ENCODE results near the gene MUC5B. TPM values are rescaled to one million over a fixed set of nuclear protein-coding genes. Genes with fewer than 3 reads are reported as not detected.

Gene MUC5B
- total RNA-seq, 1 donor from 2014 or later = not detected

DNA sequence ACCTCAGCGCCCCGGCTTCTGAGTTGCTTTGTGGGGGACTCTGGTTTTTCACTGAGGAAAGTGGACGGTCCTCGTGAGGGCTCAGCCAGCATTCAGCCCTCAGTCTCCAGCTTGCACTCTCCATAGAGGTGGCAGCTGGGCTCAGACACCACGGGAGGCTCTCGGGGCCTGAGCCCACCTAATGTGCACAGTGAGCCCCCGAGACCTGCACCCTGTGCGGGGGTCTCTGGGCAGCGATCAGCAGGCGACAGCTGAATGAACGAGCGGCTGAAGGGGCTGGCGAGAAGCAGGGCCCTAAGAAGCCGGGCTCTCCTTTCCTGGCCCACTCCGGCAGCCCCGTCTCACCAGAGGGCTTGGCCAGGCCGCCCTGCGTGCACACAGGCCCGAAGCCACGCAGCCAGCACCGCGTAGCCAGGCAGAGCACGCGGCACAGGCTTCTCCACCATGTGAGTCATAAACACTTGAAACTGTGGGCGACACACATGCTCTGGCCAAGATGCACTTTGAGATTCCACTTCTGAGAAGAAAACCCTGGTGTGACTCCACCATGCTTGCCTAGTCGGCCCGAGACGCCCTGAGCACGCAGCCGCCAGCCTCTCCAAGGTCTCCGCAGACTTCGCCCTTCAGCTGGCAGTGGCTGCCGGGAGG is 58.6 kb downstream of the MUC5B start:
- peaks cover 3% of the 10 kb centered on the region for H3K9me3 Mint-ChIP-seq (ENCODE audit: unreplicated experiment)

GRCh38 chr11:1281974-1282365 is 59.1 kb downstream of the MUC5B start:
- peaks cover 6% of the 10 kb centered on the region for H3K4me1 Mint-ChIP-seq (ENCODE audit: low read depth, unreplicated experiment)
- no peak overlapping the region for H3K4me3 Mint-ChIP-seq (ENCODE audit: unreplicated experiment)
- DNase-seq = no peak
- H3K36me3 Mint-ChIP-seq (ENCODE audit: unreplicated experiment) = no peaks in the 10 kb centered on the region
- peaks cover 9% of the 10 kb centered on the region for H3K27me3 Mint-ChIP-seq (ENCODE audit: unreplicated experiment)
- peaks cover 3% of the 10 kb centered on the region for H3K9me3 Mint-ChIP-seq (ENCODE audit: unreplicated experiment)
- no peak overlapping the region for H3K27ac Mint-ChIP-seq (ENCODE audit: unreplicated experiment)
- no peak for TF ChIP-seq CTCF (IDR thresholded peaks at IDR 0.05; ENCODE audit: partially characterized antibody, unreplicated experiment)

More for the DNA sequence above, 58.6 kb downstream of the MUC5B start:
- no peak for TF ChIP-seq CTCF (IDR thresholded peaks at IDR 0.05; ENCODE audit: partially characterized antibody, unreplicated experiment)
- Mint-ChIP-seq H3K4me1 (ENCODE audit: low read depth, unreplicated experiment) (peaks cover 6% of the 10 kb centered on the region), H3K27ac (ENCODE audit: unreplicated experiment) (no peak overlapping the region), H3K4me3 (ENCODE audit: unreplicated experiment) (no peak overlapping the region), H3K36me3 (ENCODE audit: unreplicated experiment) (no peaks in the 10 kb centered on the region), H3K27me3 (ENCODE audit: unreplicated experiment) (peaks cover 8% of the 10 kb centered on the region)
- DNase-seq = no peak

DNA sequence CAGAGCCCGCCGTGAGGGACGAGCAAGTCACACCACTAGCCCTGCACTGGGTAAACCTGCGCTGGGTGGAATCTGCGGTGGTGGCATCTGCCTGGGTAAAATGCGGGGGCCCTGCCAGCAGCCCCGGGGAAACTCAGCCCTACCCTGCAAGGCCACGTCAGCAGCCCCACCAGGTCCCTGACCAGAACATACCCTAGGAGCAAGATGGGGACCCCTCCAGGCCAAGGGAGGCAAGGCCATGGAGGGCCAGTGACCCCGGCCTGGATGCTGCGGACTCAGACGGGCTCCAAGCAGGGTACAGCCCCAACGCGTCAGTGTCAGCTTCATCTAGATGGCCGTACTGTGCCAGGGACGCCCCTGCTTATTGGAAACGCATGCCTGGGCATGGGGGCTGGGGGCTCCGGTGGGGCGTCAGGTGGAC is 60.2 kb downstream of the MUC5B start:
- DNase-seq = no peak
- Mint-ChIP-seq H3K9me3 (ENCODE audit: unreplicated experiment) (peaks cover 3% of the 10 kb centered on the region), H3K36me3 (ENCODE audit: unreplicated experiment) (no peaks in the 10 kb centered on the region), H3K4me3 (ENCODE audit: unreplicated experiment) (no peak overlapping the region), H3K27ac (ENCODE audit: unreplicated experiment) (no peak overlapping the region), H3K4me1 (ENCODE audit: low read depth, unreplicated experiment) (peaks cover 6% of the 10 kb centered on the region), H3K27me3 (ENCODE audit: unreplicated experiment) (peaks cover 9% of the 10 kb centered on the region)
- TF ChIP-seq CTCF (IDR thresholded peaks at IDR 0.05; ENCODE audit: partially characterized antibody, unreplicated experiment) = no peak

GRCh38 chr11:1283906-1284305 is 61.0 kb downstream of the MUC5B start:
- peaks cover 1% of the 10 kb centered on the region for H3K9me3 Mint-ChIP-seq (ENCODE audit: unreplicated experiment)
- H3K27ac Mint-ChIP-seq (ENCODE audit: unreplicated experiment) = no peak overlapping the region
- TF ChIP-seq CTCF (IDR thresholded peaks at IDR 0.05; ENCODE audit: partially characterized antibody, unreplicated experiment) = no peak
- H3K4me3 Mint-ChIP-seq (ENCODE audit: unreplicated experiment) = no peak overlapping the region
- no peaks in the 10 kb centered on the region for H3K36me3 Mint-ChIP-seq (ENCODE audit: unreplicated experiment)
- peaks cover 9% of the 10 kb centered on the region for H3K27me3 Mint-ChIP-seq (ENCODE audit: unreplicated experiment)
- no peak for DNase-seq
- H3K4me1 Mint-ChIP-seq (ENCODE audit: low read depth, unreplicated experiment) = peaks cover 6% of the 10 kb centered on the region

DNA sequence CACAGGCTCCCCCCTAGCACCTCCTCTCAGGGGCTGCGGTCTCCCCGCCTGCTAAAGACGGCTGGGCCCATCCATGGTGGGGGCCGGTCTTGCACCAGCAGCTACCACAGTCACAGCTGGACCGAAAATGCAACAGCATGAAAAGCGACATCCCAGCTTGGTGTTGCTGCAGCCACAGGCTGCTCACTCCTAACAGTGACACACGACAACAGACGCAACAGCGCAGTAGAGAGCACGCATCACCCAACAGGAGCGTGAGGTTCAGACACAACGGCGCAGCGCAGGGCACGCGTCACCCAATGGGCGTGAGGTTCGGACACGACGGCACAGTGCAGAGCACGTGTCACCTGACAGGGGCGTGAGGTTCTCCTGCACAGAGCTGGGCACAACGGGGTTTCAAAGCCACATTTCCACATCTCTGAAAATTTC is 62.5 kb downstream of the MUC5B start:
- H3K9me3 Mint-ChIP-seq (ENCODE audit: unreplicated experiment) = no peaks in the 10 kb centered on the region
- TF ChIP-seq CTCF (IDR thresholded peaks at IDR 0.05; ENCODE audit: partially characterized antibody, unreplicated experiment) = no peak
- DNase-seq = no peak

More for the DNA sequence above, 62.5 kb downstream of the MUC5B start:
- Mint-ChIP-seq H3K4me3 (ENCODE audit: unreplicated experiment) (no peak overlapping the region), H3K27me3 (ENCODE audit: unreplicated experiment) (peaks cover 6% of the 10 kb centered on the region), H3K27ac (ENCODE audit: unreplicated experiment) (no peak overlapping the region), H3K36me3 (ENCODE audit: unreplicated experiment) (no peaks in the 10 kb centered on the region), H3K4me1 (ENCODE audit: low read depth, unreplicated experiment) (peaks cover 1% of the 10 kb centered on the region)
